ACHN (cell line): Measurements from ENCODE around the gene SNRNP48.

ENCODE experiments used
- DNase-seq: peaks from one replicate; pipeline ENCODE4 v3.0.0-alpha.2; 2015
- in situ Hi-C: cut with HindIII; loops from 2 replicates; pipeline ENCODE4 v1.10.0; 2017; ENCODE audit warnings: low sequenced_read_pairs, low pct_ligation_motif_present, low pct_unique_long_range_greater_than_20kb

SNRNP48 gene

DNA sequence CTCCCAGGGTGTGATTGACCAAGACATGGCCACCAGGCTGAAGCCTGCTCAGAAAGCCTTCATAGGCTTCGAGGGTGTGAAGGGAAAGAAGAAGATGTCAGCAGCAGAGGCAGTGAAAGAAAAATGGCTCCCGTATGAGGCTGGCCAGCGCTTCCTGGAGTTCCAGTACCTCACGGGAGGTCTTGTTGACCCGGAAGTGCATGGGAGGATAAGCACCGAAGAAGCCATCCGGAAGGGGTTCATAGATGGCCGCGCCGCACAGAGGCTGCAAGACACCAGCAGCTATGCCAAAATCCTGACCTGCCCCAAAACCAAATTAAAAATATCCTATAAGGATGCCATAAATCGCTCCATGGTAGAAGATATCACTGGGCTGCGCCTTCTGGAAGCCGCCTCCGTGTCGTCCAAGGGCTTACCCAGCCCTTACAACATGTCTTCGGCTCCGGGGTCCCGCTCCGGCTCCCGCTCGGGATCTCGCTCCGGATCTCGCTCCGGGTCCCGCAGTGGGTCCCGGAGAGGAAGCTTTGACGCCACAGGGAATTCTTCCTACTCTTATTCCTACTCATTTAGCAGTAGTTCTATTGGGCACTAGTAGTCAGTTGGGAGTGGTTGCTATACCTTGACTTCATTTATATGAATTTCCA, 4.6 kb upstream of the SNRNP48 start:
- DNase-seq, result no peak
- in situ Hi-C loops, result loop anchor here (25.0 kb wide), 1 partner anchor 298 kb away; no protein-coding TSS in a partner anchor

DNA sequence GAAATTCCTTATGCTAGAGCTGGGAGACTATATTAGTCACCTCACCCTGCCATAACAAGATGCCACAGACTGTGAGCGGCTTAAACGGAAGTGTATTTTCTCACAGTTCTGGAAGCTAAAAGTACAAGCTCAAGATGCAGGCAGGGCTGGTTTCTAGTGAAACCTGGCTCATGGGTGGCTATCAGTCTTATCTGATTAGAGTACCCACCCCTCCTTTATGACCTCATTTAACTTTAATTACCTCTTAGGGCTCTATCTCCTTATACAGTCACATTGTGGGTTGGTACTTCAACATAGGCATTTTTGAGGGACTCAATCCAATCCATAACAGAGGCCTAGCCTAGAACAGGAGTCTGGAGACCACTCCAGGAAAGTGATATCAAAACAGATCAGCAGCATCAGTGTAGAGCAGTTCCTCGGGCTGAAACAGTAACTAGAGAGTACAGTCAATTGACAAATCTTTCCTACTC, 2.3 kb upstream of the SNRNP48 start:
- in situ Hi-C loops, result loop anchor here (25.0 kb wide), 1 partner anchor 300 kb away; no protein-coding TSS in a partner anchor
- DNase-seq, result no peak

- in situ Hi-C loops, result loop anchor here (25.0 kb wide), 1 partner anchor 301 kb away; no protein-coding TSS in a partner anchor
- DNase-seq, result no peak
Measured at GRCh38 chr6:7588506-7588905, 1.5 kb upstream of the SNRNP48 start.

GRCh38 chr6:7589221-7589620, 777 bp upstream of the SNRNP48 start:
- in situ Hi-C loops, result loop anchor here (25.0 kb wide), 1 partner anchor 302 kb away; no protein-coding TSS in a partner anchor
- DNase-seq, result no peak

- DNase-seq, result no peak
- in situ Hi-C loops, result loop anchor here (25.0 kb wide), 1 partner anchor 304 kb away; no protein-coding TSS in a partner anchor
Measured at GRCh38 chr6:7590918-7591302, 912 bp downstream of the SNRNP48 start.

DNA sequence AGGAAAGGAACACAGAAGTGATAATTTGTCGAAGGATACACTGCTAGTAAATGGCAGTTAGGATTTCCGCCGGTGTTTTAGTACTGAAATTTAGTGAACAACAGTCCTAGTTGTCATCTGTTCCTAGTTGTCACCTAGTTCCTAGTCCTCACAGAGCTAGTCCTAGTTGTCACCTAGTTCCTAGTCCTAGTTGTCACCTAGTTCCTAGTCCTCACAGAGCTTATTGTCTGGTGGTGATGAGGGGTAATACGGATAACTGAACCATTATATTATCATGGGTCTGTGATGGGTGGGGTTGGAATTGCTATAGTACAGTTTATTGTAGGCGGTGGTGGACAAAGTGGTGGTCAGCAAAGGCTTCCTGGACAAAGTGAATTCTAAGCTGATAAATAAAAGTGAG, 1.8 kb downstream of the SNRNP48 start:
- in situ Hi-C loops, result loop anchor here (25.0 kb wide), 1 partner anchor 304 kb away; no protein-coding TSS in a partner anchor

GRCh38 chr6:7593229-7593628, 3.2 kb downstream of the SNRNP48 start:
- DNase-seq, result no peak
- in situ Hi-C loops, result loop anchor here (25.0 kb wide), 1 partner anchor 306 kb away; no protein-coding TSS in a partner anchor

More for the DNA sequence above, 1.8 kb downstream of the SNRNP48 start:
- no peak for DNase-seq

- in situ Hi-C loops, result loop anchor here (25.0 kb wide), 1 partner anchor 307 kb away; no protein-coding TSS in a partner anchor
Measured at GRCh38 chr6:7594579-7595125, 4.7 kb downstream of the SNRNP48 start.

DNA sequence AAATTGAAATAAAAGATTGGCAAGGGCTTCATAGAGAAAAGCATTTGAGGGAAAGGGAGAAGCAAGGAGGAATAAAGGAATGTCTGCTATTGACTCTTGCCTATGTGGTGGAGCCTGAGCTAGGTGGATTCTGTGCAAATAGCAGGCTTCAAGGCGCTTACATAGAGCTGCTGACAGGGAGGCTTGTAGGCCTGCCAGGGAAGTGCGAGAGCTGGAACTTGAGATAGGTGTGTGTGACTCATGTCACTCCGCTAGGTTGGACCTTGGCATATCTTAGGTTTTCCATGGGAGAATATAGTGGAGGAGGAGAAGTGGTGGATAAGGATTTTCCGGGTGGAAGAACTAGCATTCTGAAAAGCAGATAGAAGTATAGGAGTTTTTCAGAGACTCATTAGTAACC, 14.0 kb downstream of the SNRNP48 start:
- in situ Hi-C loops, result no loop called here
- no peak for DNase-seq

More at GRCh38 chr6:7594579-7595125, 4.7 kb downstream of the SNRNP48 start:
- peak; percentile 40 for DNase-seq

- no peak for DNase-seq
- in situ Hi-C loops, result no loop called here
Measured at GRCh38 chr6:7604506-7604905, 14.5 kb downstream of the SNRNP48 start.

DNA sequence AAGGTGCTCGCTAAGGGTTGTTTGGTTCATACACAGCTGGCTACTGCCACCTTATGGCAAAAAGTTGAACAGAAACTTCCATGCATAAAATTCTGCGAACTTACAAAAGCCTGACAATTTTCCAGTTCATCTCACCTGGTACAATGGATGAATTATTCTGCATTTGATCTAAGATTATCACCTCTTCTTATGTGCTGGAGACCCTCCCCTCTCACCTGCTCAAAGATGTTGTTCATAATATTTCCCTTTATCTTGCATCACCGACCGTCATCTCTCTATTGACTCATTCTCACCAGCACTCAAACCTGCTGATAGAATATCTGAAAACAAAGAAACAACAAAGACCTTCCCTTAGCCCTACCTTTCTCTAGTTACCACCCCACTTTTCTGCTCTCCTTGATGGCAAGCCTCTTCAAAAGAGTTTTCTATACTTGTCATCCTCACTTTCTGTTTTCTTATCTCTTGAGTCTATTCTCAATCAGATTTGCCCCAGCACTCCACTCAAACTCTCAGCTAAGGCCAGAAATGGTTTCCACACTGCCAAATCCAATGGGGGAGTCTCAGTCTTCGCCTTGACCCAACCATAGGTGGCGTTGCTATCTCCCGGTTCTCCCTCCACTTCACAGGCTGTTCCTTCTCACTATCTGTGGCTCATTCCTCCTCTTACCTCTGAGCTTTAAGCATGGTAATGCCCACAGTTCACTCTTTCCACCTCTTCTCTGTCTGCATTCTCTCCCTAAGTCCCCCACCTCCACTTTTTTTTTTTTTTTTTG, 25.8 kb downstream of the SNRNP48 start:
- in situ Hi-C loops, result no loop called here
- peak; percentile 53 for DNase-seq

DNA sequence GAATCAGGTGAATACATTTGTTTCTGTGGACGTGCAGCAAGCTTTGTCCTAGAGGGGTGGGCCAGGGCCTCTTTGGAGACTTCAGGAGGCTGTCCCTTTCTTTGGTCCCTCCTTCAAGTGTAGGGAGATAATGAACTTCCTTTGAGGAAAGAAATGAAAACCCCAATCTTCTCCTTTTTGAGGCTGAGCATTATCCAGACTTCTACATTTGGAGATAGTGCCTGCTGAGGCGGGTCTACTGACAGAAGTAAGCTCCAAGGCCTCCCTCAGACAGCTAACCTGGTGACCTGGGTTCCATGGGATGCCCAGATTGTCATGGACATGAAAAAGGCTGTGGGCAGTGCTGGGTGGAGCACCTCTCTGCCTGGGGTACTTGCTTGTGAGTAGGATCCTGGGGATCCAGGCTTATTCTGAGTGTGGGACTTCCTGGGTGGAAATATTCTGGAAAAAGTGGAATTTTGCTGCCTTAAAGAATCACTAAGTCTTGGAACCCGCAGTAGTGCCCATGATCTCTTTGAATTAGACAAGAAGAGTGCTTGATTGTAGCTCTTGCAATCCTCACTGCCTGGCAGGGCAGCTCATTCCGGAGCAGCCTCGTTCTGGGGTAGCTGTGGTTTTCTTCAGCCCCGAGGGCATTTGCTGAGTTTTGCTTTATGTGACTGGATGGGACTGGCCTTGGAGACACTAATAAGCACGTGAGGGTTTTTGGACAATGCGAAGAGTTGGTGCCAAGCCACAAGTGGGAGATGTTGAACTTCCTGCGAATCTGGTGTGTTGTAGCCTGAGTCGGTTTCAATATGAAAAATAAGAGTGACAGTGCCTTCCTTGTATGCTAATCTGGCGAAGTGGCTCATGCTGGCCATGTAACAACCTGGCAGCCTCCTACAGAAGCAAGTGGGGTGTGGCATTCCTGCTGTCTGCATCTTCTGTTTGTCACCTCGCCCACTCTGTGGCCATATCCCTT, 28.1 kb downstream of the SNRNP48 start:
- in situ Hi-C loops, result no loop called here
- DNase-seq, result no peak

- in situ Hi-C loops, result no loop called here
- no peak for DNase-seq
Measured at GRCh38 chr6:7621761-7622160, 31.8 kb downstream of the SNRNP48 start.

GRCh38 chr6:7624796-7625710, 35.1 kb downstream of the SNRNP48 start:
- in situ Hi-C loops, result no loop called here
- DNase-seq, result no peak

- in situ Hi-C loops, result no loop called here
- no peak for DNase-seq
Measured at GRCh38 chr6:7628479-7628878, 38.5 kb downstream of the SNRNP48 start.

- DNase-seq, result no peak
- in situ Hi-C loops, result no loop called here
Measured at GRCh38 chr6:7628909-7629308, 38.9 kb downstream of the SNRNP48 start.

- in situ Hi-C loops, result no loop called here
- no peak for DNase-seq
Measured at GRCh38 chr6:7629321-7629720, 39.3 kb downstream of the SNRNP48 start.
